ENCODE measurements around the gene PRKAG1.

Gene PRKAG1

GRCh38 chr12:49055978-49056754, 37.6 kb upstream of the PRKAG1 start (continued):
- TF ChIP-seq ZNF211 (tag by site-specific recombination; IDR thresholded peaks at IDR 0.05; ENCODE audit: low read depth): no peak
- TF ChIP-seq ZNF600 (tag by site-specific recombination; IDR thresholded peaks at IDR 0.05): peak; percentile 96
- TF ChIP-seq PRDM6 (tag by site-specific recombination; IDR thresholded peaks at IDR 0.05): no peak
- no peak for TF ChIP-seq KLF9 (tag by site-specific recombination; IDR thresholded peaks at IDR 0.05; ENCODE audit: low read depth)
- TF ChIP-seq ZNF433 (tag by site-specific recombination; IDR thresholded peaks at IDR 0.05; ENCODE audit: low read depth): no peak
- no peak for TF ChIP-seq KLF7 (tag by site-specific recombination; IDR thresholded peaks at IDR 0.05; ENCODE audit: borderline replicate concordance)
- no peak for TF ChIP-seq ZNF843 (tag by site-specific recombination; IDR thresholded peaks at IDR 0.05)
- no peak for TF ChIP-seq MZF1 (tag by site-specific recombination; IDR thresholded peaks at IDR 0.05; ENCODE audit: borderline replicate concordance)
- TF ChIP-seq ZNF132 (tag by site-specific recombination; IDR thresholded peaks at IDR 0.05; ENCODE audit: borderline replicate concordance): no peak
- TF ChIP-seq ZNF837 (tag by site-specific recombination; IDR thresholded peaks at IDR 0.05): no peak
- TF ChIP-seq ZNF518A (tag by site-specific recombination; conservative IDR thresholded peaks at IDR 0.05; ENCODE audit: low read depth): no peak
- TF ChIP-seq ZNF37A (tag by site-specific recombination; IDR thresholded peaks at IDR 0.05): no peak
- TF ChIP-seq ZNF488 (tag by site-specific recombination; IDR thresholded peaks at IDR 0.05): no peak
- peak; percentile 76 for TF ChIP-seq ZBTB17 (tag by site-specific recombination; IDR thresholded peaks at IDR 0.05)
- TF ChIP-seq ZNF398 (tag by site-specific recombination; IDR thresholded peaks at IDR 0.05): no peak
- TF ChIP-seq ZNF362 (tag by site-specific recombination; IDR thresholded peaks at IDR 0.05): no peak
- TF ChIP-seq REST (tag by site-specific recombination; IDR thresholded peaks at IDR 0.05): no peak

Measured in HEK293 (cell line).